Measurements from ENCODE around the gene GREB1L. TPM values are rescaled to one million over a fixed set of nuclear protein-coding genes. Genes with fewer than 3 reads are reported as not detected.
"Not testable (repeated sequence)": the region's sequence is repeated elsewhere in the genome, so short reads cannot be mapped to it uniquely, and the experiment has no call there.

Gene GREB1L
- polyA plus RNA-seq, 1 donor from 2014 or later: 0.05 TPM

DNA sequence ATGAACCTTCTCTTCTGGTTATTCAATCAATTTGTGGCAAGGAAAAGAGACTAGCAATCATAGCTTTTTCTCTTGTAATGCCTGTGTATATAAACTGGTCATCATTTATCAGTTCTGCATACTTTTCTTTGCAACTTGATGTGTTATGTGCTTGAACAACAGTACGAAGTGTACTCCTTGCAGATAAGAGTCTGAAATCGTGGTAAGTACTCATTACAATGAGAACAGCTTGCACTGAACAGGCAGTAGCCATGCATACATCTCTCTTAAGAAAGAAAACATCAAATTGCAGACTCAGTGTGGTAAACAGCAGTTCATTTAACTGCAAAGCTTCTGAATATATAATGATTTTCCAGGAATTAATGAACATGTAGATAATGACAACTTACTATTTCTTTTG is 64.3 kb downstream of the GREB1L start:
- H3K4me3 Mint-ChIP-seq: no peak overlapping the region
- H3K36me3 Mint-ChIP-seq: no peaks in the 10 kb centered on the region
- no peaks in the 10 kb centered on the region for H3K4me1 Mint-ChIP-seq
- H3K27ac Mint-ChIP-seq: no peak overlapping the region
- peaks cover 9% of the 10 kb centered on the region for H3K27me3 Mint-ChIP-seq
- H3K9me3 Mint-ChIP-seq: peaks cover 0 to 6% (median 0%) of the 10 kb centered on the region in 3 donors

- Mint-ChIP-seq H3K36me3 (no peaks in the 10 kb centered on the region), H3K4me3 (no peak overlapping the region), H3K9me3 (peaks cover 0 to 6% (median 2%) of the 10 kb centered on the region in 3 donors), H3K27ac (no peak overlapping the region), H3K27me3 (peaks cover 9% of the 10 kb centered on the region), H3K4me1 (no peaks in the 10 kb centered on the region)
Measured at GRCh38 chr18:21307578-21307977, 65.5 kb downstream of the GREB1L start.

DNA sequence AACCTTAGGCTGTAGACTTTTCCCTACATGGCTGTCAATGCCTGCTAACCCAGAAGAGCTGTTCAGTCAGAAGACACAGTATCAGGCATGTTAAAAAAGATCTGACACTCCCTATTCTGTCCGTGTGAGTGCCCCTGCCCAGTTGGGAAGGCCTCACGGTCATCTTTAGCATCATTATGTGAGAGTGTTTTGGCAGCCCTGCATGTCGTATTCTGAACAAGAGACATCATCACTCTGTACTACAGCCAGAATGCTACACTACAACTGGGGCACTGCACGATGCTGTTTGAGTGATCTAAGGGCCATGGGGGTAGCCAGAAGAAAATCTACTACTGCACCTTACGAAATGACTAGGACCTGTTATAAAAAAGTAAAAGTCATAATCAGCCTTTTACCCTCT is 67.2 kb downstream of the GREB1L start:
- no peaks in the 10 kb centered on the region for H3K4me1 Mint-ChIP-seq
- H3K27me3 Mint-ChIP-seq: peaks cover 9% of the 10 kb centered on the region
- H3K4me3 Mint-ChIP-seq: no peak overlapping the region
- H3K9me3 Mint-ChIP-seq: peaks cover 0 to 6% (median 2%) of the 10 kb centered on the region in 3 donors
- H3K27ac Mint-ChIP-seq: no peak overlapping the region
- H3K36me3 Mint-ChIP-seq: no peaks in the 10 kb centered on the region

DNA sequence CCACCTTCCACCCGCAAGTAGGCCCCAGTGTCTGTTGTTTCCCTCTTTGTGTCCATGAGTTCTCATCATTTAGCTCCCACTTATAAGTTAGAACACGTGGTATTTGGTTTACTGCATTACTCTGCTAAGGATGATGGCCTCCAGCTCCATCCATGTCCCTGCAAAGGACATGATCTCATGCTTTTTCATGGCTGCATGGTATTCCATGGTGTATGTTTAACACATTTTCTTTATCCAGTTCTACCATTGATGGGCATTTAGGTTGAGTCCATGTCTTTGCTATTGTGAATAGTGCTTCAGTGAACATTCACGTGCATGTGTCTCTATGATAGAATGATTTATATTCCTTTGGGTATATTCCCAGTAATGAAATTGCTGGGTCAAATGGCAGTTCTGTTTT is 69.9 kb downstream of the GREB1L start:
- not testable (repeated sequence) for H3K4me3 Mint-ChIP-seq, H3K36me3 Mint-ChIP-seq, H3K27me3 Mint-ChIP-seq, H3K9me3 Mint-ChIP-seq, H3K4me1 Mint-ChIP-seq, H3K27ac Mint-ChIP-seq

GRCh38 chr18:21313576-21313975 is 71.5 kb downstream of the GREB1L start:
- H3K4me1 Mint-ChIP-seq: no peaks in the 10 kb centered on the region
- no peak overlapping the region for H3K4me3 Mint-ChIP-seq
- no peak overlapping the region for H3K27ac Mint-ChIP-seq
- H3K27me3 Mint-ChIP-seq: peaks cover 4% of the 10 kb centered on the region
- peaks cover 0 to 6% (median 2%) of the 10 kb centered on the region in 3 donors for H3K9me3 Mint-ChIP-seq
- no peaks in the 10 kb centered on the region for H3K36me3 Mint-ChIP-seq

DNA sequence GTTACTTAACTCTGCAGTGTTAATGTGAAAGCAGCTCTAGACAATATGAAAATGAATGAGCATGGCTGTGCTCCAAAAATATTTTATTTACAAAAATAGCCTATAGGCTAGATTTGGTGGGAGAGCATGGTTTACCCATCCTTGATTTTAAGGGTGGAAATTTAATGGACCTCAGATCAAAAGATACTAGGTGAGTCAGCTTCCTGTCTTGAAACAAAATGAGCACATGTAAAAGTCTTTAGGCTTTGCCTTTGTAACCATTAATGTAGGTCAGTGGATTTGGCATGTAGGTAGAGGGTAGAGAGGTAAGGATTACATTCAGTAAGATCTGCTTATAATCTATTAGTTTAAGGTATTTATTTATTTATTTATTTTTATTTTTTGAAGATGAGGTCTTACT is 72.7 kb downstream of the GREB1L start:
- peaks cover 7% of the 10 kb centered on the region for H3K27me3 Mint-ChIP-seq
- no peaks in the 10 kb centered on the region for H3K4me1 Mint-ChIP-seq
- no peak overlapping the region for H3K4me3 Mint-ChIP-seq
- no peaks in the 10 kb centered on the region for H3K36me3 Mint-ChIP-seq
- no peak overlapping the region for H3K27ac Mint-ChIP-seq
- peaks cover 0 to 6% (median 2%) of the 10 kb centered on the region in 3 donors for H3K9me3 Mint-ChIP-seq

GRCh38 chr18:21315126-21315525 is 73.1 kb downstream of the GREB1L start:
- H3K27me3 Mint-ChIP-seq, H3K9me3 Mint-ChIP-seq, H3K4me1 Mint-ChIP-seq, H3K4me3 Mint-ChIP-seq, H3K36me3 Mint-ChIP-seq, H3K27ac Mint-ChIP-seq: not testable (repeated sequence)

GRCh38 chr18:21315741-21316197 is 73.7 kb downstream of the GREB1L start:
- Mint-ChIP-seq H3K4me3 (no peak overlapping the region), H3K36me3 (no peaks in the 10 kb centered on the region), H3K27ac (no peak overlapping the region), H3K9me3 (peaks cover 0 to 6% (median 2%) of the 10 kb centered on the region in 3 donors), H3K27me3 (peaks cover 6% of the 10 kb centered on the region), H3K4me1 (no peaks in the 10 kb centered on the region)

DNA sequence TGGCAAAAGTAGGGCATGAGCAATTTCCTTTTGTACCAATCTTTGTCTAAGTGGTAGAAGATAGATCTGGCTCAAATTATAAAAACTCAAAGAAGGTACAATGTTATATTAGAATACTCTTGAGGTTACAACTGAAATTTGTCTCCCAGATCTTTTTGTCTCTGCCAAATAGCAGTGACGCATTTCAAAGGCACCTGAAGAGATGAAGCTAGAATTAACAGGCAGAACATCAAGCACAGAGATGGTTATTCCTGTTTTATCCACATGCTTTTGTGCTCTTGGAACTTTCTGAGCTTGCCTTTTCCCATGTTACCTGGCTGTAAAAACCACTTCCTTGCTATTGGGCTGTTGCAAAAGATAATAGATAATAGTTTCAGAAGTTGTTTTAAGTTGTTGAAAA is 74.3 kb downstream of the GREB1L start:
- Mint-ChIP-seq H3K27me3 (peaks cover 6% of the 10 kb centered on the region), H3K4me3 (no peak overlapping the region), H3K27ac (no peak overlapping the region), H3K36me3 (no peaks in the 10 kb centered on the region), H3K9me3 (peaks cover 0 to 2% (median 1%) of the 10 kb centered on the region in 3 donors), H3K4me1 (no peaks in the 10 kb centered on the region)

- H3K27ac Mint-ChIP-seq: no peak overlapping the region
- H3K27me3 Mint-ChIP-seq: peaks cover 6% of the 10 kb centered on the region
- H3K4me1 Mint-ChIP-seq: no peaks in the 10 kb centered on the region
- no peak overlapping the region for H3K4me3 Mint-ChIP-seq
- H3K36me3 Mint-ChIP-seq: no peaks in the 10 kb centered on the region
- H3K9me3 Mint-ChIP-seq: no peaks in the 10 kb centered on the region
Measured at GRCh38 chr18:21321711-21322110, 79.7 kb downstream of the GREB1L start.

GRCh38 chr18:21327101-21327500 is 85.1 kb downstream of the GREB1L start:
- no peaks in the 10 kb centered on the region for H3K9me3 Mint-ChIP-seq
- no peaks in the 10 kb centered on the region for H3K27me3 Mint-ChIP-seq
- no peaks in the 10 kb centered on the region for H3K4me1 Mint-ChIP-seq

DNA sequence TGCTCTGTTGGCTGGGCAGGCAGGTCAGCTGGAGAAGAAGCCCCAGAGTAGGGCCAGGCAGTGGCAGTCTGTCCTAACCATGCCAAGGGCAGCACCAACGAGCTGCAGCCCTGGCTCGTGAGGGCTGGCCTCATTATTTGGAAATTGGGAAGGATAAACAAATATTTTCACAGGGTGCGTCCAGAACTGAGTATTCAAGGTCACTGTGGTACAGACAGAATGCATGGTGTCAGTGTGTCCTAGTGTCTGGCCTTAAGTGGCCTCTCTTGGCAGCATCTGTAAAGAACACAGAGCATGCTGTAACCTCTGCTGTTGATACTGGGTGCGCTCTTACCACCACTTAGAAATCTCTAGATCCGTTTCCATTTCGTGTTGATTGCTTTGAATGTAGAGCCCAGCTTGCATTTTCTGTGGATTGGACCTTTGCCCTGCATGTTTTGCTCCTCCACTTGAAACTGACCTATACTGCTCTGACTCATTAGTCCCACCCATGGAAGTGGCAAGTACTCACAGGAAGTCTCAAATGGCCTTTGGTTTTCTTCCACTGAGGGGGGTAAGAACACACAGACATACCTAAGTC is 88.2 kb downstream of the GREB1L start:
- no peaks in the 10 kb centered on the region for H3K9me3 Mint-ChIP-seq
- H3K4me1 Mint-ChIP-seq: no peaks in the 10 kb centered on the region
- no peak overlapping the region for H3K4me3 Mint-ChIP-seq
- H3K27me3 Mint-ChIP-seq: no peaks in the 10 kb centered on the region
- H3K36me3 Mint-ChIP-seq: no peaks in the 10 kb centered on the region
- H3K27ac Mint-ChIP-seq: peak overlapping the region in 1 of 3 donors; percentile 32

More at GRCh38 chr18:21327101-21327500, 85.1 kb downstream of the GREB1L start:
- Mint-ChIP-seq H3K4me3 (no peak overlapping the region), H3K36me3 (no peaks in the 10 kb centered on the region), H3K27ac (no peak overlapping the region)

- no peaks in the 10 kb centered on the region for H3K9me3 Mint-ChIP-seq
- no peak overlapping the region for H3K4me3 Mint-ChIP-seq
- H3K4me1 Mint-ChIP-seq: no peaks in the 10 kb centered on the region
- H3K36me3 Mint-ChIP-seq: no peaks in the 10 kb centered on the region
- H3K27me3 Mint-ChIP-seq: no peaks in the 10 kb centered on the region
- no peak overlapping the region for H3K27ac Mint-ChIP-seq
Measured at GRCh38 chr18:21331065-21331464, 89.0 kb downstream of the GREB1L start.

- no peaks in the 10 kb centered on the region for H3K27me3 Mint-ChIP-seq
- H3K9me3 Mint-ChIP-seq: peaks cover 0 to 1% (median 0%) of the 10 kb centered on the region in 3 donors
- no peaks in the 10 kb centered on the region for H3K4me1 Mint-ChIP-seq
- no peak overlapping the region for H3K4me3 Mint-ChIP-seq
- H3K36me3 Mint-ChIP-seq: no peaks in the 10 kb centered on the region
- no peak overlapping the region for H3K27ac Mint-ChIP-seq
Measured at GRCh38 chr18:21335927-21336488, 94.0 kb downstream of the GREB1L start.

DNA sequence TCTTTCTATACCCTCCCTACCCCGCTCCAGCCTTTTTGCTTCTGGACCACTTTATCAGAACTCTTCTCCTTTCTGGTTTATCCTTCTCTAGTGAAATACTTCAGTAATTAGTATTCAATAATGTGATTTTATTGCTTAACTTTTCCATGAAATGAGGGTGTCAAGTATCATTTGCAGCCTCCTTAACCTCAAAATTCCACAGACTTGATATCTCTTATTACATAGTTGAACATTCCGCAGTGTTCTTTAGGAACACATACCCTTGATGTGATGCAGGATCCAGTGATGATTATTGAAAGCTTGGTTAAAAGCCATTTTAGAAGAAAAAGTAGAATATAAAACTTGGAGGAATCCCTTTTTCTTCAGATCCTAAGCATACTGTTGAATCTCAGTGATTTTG is 94.8 kb downstream of the GREB1L start:
- peaks cover 0 to 1% (median 0%) of the 10 kb centered on the region in 3 donors for H3K9me3 Mint-ChIP-seq
- no peaks in the 10 kb centered on the region for H3K36me3 Mint-ChIP-seq
- H3K27me3 Mint-ChIP-seq: no peaks in the 10 kb centered on the region
- H3K4me3 Mint-ChIP-seq: no peak overlapping the region
- H3K4me1 Mint-ChIP-seq: no peaks in the 10 kb centered on the region
- no peak overlapping the region for H3K27ac Mint-ChIP-seq

GRCh38 chr18:21341141-21341540 is 99.1 kb downstream of the GREB1L start:
- Mint-ChIP-seq H3K9me3 (peaks cover 0 to 3% (median 2%) of the 10 kb centered on the region in 3 donors), H3K4me3 (no peak overlapping the region), H3K36me3 (no peaks in the 10 kb centered on the region), H3K27ac (no peak overlapping the region), H3K27me3 (no peaks in the 10 kb centered on the region), H3K4me1 (no peaks in the 10 kb centered on the region)
